H1 (cell line): ENCODE measurements around the gene CHI3L1. TPM values are rescaled to one million over a fixed set of nuclear protein-coding genes. Genes with fewer than 3 reads are reported as not detected.
A peak's percentile ranks its signal among the peaks of the same experiment; 100 is the strongest.

Source experiments
- EGR1 ChIP-seq: IDR thresholded peaks from 2 replicates; pipeline ENCODE4 v1.6.1; 2011; ENCODE audit warnings: low read depth, low read length, borderline replicate concordance
- RAD21 ChIP-seq, 2 experiments: IDR thresholded peaks in 1 of 2; conservative IDR thresholded peaks in 1 of 2; 2 replicates each; pipeline ENCODE4 v1.6.1; 2011; ENCODE audit warnings: low read depth in 2 of 2, low read length in 2 of 2, improper control_type of control experiment in 1 of 2, inconsistent platforms in 1 of 2, mild to moderate bottlenecking in 1 of 2, moderate library complexity in 1 of 2
- polyA plus RNA-seq, 7 experiments: library from polyadenylated mRNA; depleted of rRNA in 3 of 7; stranded (reverse) in 5 of 7; unstranded in 2 of 7; fragments of >200 nt in 5 of 7; fragments of 200-250 nt in 2 of 7; gene quantifications; 1 replicate in 5 of 7; 2 replicates in 1 of 7; 4 replicates in 1 of 7; pipeline versions ENCODE4 v1.2.1 to v1.2.3, GENCODE V29; 2011 to 2013; ENCODE audit warnings: missing spikeins in 2 of 7, mixed read lengths in 2 of 7
- total RNA-seq: library from RNA; stranded (reverse); fragmentation: NEBNext Ultra II Directional; extraction: Animal tissue kit (Norgen Biotek cat#: 25700); gene quantifications from 2 replicates; pipeline ENCODE4 v1.2.1, GENCODE V29; 2021
- TF ChIP-seq, protein P1 (sequence below): IDR thresholded peaks from 2 replicates; pipeline ENCODE4 v1.6.1; 2012; ENCODE audit warnings: low read length, inconsistent platforms

Gene CHI3L1
- total and polyA plus RNA-seq, 2 of the 8 experiments (the other 6 are each of a cell fraction or from before 2014, with no cell fraction given) = 1.0 TPM; not detected in 1

DNA sequence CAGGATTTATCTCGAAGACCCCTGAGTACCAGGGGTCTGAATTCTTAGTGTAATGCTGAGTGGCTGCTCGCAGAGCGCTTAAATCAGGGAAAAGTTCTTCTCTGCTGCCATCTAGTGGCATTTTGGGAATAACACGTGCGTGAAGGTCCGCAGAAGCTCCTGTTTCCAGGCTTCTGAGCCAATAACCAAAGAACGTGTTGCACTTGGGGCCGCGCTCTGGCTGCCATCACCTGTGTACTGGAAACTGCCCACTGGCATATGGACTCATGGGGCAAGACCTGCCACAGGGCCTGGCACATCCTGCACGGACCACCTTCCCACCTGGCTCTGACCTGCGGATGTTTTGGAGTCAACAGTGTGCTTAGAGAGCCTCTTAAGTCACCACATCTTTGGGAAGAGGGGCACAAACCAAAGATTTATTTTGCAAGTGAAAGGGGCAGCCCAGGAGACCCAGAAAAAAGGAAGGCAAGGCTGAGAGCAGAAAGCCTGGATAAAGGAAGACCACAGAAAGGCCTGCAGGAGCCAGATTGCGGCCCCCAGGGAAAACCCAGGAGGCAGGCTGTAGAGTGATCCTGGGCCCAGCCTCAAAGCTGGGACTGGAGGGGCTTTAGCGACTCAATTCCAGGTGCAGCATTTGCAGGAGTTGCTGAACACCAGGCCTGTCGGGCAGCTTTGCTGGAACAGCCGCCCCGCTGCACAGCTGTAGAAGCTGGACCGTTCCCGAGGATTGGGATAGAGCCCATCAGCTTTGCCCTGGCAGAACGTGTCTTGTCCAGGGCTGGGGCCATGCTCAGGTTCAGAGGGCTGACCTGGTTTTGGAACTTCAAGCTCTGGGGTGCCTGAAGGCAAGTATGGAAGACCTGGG, 30.0 kb upstream of the CHI3L1 start (continued):
- TF ChIP-seq, protein P1, sequence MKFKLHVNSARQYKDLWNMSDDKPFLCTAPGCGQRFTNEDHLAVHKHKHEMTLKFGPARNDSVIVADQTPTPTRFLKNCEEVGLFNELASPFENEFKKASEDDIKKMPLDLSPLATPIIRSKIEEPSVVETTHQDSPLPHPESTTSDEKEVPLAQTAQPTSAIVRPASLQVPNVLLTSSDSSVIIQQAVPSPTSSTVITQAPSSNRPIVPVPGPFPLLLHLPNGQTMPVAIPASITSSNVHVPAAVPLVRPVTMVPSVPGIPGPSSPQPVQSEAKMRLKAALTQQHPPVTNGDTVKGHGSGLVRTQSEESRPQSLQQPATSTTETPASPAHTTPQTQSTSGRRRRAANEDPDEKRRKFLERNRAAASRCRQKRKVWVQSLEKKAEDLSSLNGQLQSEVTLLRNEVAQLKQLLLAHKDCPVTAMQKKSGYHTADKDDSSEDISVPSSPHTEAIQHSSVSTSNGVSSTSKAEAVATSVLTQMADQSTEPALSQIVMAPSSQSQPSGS = 0 out of 2 replicates have a peak, but pooled peaks have one; percentile 22
- TF ChIP-seq RAD21 (IDR thresholded peaks at IDR 0.05 in 1 of 2, conservative IDR thresholded peaks at IDR 0.05 in 1 of 2; ENCODE audit: low read depth in 2 of 2, low read length in 2 of 2) = peak; percentile 87 to 91
- no peak for TF ChIP-seq EGR1
